GM15510 (cell line): ENCODE data around the gene FLT3LG.

ENCODE experiments used
- POLR2A ChIP-seq: IDR thresholded peaks from 3 replicates; pipeline ENCODE4 v1.6.1; 2011; ENCODE audit warnings: borderline replicate concordance; ENCODE audit not compliant: insufficient read length; ENCODE audit errors: extremely low read depth

The FLT3LG gene

DNA sequence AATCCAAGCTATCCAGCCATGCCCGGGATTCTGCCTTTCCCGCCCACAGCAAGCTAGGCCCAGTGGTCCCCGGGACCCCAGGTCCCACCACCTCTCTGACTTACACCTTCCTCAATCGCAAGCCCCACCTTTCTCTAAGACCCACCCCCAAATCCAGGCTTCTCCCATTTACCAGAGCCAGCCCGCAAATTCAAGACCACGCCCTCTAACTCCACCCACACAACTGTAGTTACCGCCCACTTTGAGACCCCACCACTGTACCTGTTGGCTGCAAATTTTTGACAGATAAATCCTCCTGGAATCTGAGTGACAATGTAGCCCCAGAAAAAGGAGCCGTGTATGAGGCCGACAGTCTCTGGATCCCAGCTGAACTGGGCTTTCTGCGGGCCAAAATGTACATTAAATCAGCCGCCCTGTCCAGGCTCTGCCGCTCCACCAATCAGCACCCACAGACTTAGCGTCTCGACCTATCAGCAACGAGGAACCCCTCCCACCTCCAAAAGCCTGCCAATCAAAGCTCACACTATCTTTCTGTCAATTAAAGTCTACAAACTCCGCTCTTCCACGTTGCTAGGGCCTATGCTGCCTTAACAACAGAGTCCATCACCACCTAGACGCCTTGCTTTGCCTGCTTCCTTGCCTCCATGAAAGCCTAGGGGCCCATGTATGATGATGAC is 39.0 kb upstream of the FLT3LG start:
- TF ChIP-seq POLR2A: no peak

DNA sequence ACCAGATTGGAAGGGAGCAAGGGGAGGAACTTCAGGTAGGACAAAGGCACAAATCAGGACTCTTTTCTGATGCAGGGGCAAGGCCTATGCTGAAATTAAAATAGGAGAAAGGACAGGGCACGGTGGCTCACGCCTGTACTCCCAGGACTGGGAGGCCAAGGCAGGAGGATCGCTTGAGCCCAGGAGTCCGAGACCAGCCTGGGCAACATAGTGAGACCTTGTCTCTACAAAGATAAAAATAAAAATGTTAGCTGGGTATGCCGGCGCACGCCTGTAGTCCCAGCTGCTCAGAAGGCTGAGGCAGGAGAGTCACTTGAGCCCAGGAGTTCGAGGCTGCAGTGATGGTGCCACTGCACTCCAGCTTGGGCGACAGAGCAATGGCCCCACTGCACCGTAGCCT is 38.3 kb upstream of the FLT3LG start:
- TF ChIP-seq POLR2A: no peak

DNA sequence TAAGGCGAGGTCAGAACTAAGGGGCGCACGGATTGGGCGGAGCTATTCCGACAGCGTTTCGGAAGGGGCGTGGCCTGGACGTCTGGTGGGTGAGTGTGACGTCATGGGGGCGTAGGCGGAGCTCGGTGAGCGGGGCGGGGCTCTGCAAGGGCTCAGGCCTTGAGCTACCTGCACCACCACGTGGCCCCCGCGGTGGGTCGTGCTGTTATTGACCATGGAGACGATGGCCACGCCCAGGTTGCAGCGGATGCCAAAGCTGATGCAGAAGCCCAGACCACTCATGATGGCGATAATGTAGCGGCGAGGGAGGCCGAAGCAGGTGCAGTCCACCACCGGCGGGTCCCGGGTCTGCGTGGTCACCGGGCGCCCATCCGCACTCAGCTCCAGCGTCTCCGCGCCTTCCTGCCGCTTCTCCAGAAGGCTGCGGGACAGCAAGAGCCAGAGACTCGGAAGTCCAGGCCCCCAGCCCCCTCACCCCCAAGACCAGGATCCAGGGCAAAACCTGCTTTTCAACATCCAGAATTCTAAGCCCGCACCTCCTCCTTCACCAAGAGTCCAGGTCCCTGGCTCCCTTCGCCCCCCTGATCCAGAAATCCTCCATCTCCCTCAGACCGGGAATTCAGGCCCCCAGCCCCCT is 37.5 kb upstream of the FLT3LG start:
- no peak for TF ChIP-seq POLR2A

DNA sequence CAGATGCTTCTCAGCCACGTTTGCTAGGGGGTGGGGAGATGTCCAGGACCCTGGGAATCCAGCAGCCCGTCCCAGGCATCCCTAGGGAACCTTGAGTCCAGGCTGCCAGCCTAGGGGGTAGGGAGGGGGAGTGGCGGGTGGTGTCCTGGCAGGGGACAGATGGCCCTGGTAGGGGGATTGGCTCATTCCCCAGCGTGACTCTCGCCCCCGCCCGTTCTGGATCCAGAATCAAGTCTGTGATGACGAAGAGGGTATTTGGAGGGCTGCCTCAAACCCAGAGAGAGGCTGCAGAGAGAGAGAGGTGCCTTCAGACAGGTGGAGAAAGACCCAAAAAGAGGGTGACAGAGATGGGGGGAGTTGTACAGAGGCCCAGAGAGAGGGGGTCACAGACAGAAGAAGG is 36.8 kb upstream of the FLT3LG start:
- no peak for TF ChIP-seq POLR2A

DNA sequence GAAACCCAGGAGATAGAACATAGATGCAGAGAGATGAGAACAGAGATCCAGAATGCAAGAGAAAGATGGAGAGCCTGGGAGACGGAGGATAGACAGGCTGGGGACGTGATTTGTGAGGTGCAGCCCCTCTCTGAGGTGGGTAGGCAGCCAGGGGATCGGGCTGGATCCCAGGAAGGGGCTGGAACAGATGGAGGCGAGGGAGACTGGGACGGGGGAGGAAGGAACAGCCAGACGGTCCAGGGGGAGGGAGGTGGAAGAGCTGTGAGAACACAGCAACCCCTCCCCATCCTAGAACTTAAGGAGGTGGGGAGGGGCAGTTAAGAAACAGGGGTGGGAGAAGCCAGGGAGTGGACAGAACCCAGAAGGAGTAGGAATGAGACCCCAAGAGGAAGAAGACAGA is 35.8 kb upstream of the FLT3LG start:
- no peak for TF ChIP-seq POLR2A

DNA sequence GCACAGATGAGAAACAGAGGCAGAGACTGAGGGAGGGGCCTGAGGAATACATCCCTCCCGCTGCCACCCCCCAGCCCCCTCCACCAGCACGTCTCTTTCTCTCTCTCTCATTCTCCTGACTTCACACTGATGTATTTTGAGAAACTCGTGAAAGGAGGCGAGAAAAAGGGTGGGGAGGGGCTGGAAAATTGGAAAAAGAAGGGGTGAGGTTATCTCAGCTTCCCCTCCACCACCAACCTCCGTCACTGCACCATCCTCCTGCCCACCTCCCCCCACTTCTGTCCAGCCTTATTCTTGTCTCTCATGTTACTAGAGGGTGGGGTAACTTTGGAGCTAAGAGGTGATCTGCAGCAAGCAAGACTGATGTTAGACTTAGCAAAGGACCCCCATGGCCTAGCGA is 34.2 kb upstream of the FLT3LG start:
- no peak for TF ChIP-seq POLR2A

DNA sequence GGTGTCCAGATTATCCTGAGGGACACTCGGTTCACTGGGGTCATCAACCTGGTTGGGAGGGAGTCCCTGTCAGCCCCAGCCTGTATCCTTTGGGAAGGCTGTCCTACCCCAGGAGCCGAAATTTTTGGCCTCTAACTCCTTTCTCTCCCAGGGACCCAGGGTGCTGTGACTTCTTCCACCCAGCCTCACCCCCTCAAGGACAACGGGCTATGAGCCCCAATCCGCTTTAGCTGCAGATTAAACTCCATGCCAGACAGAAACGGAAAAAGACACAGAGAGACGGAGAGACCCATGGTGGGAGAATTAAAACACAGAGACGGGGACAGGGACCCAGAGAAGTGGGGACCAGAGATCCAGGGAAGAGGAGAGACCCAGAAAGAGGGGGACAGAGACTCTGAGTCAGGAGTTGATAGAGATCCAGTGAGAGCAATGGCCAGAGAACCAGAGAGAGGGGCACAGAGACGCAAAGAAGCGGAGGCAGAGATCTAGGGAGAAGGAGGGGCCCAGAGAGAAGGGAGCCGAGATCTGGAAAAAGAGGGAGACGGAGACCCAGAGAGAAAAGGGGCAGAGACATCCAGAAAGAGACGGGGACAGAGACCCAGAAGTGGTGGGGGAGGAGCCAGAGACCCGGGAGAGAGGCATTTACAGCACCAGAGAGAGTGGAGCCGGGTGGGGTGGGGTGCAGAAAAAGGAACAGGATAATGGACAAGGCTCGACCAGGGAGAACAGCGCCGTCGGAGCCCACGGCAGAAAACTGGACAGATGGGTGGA is 33.4 kb upstream of the FLT3LG start:
- no peak for TF ChIP-seq POLR2A

DNA sequence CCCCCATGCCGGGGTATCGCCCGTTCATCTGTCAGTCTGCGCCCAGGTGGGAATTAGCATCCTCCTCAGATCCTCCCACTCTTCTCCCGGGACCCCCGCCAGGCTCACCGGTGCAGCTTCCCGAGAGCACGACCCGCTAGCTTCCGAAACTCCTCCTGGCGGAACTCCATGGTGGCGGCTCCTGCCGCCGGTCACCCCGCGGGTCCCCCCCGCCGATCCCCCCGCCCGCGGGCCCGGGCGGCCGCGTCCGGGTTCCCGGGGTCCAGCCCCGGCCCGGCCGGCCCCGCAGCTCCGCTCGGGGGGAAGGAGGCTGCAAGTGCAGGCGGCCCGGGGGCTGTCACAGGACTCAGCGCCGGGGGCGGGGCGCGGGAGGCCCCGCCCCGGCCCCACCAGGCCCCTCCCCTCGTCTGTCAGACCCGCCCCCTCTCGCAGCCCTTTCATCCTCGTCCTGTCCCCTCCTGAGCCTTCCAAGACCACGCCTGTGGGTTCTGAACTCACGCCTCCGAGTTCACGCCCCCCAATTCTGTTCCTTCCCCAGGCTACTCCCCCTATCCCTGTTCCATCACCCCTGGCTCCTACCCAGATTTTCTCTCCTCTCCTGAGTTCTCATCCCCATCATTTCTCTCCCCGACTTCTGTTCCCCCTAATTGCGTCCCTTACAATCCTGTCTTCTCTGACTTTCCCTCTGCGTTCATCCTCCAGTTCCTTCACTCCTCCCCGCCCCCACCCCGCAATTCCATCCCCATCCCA is 32.6 kb upstream of the FLT3LG start, which contains the start of gene SLC17A7:
SLC17A7 (minus strand) TSS at position 318 of the 750 bp plus-strand sequence; CDS start at position 170, 148 bp downstream.
- no peak for TF ChIP-seq POLR2A

DNA sequence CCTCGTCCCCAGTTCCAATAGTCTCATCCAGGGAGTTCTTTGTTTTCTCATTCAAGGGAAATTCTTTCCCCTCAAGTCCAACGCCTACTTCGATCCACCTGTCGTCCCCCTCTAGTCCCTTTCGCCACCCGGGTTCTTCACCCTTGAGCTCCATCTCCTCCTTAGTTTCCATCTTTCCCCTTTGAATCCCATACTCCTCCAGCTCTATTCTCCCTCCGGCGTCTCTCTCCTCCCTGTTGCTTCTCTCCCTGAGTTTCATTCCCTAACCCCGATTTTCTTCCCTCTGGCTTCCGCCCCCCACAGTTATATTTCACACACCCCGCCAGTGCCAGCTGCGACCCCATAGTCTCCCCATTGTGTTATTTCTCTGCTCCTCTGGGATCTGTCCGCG is 32.1 kb upstream of the FLT3LG start:
- no peak for TF ChIP-seq POLR2A

DNA sequence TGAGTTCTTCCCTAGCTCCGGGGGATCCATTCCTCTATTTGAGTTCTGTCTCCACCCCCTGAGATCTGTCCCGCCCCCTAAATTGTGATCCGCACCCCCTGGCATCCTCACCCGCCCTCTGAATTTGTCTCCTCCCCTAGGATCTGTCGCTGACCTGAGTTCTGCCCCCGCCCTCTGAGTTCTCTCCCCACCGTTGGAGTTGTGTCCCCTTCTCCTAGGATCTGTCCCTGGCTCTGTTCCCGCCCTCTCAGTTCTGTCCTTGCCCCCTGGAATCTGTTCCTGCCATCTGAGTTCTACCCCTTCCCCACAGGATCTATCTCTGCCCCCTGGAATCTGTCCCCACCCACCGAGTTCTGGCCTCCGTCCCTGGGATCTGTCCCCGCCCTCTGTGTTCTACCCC is 31.7 kb upstream of the FLT3LG start:
- TF ChIP-seq POLR2A: no peak

DNA sequence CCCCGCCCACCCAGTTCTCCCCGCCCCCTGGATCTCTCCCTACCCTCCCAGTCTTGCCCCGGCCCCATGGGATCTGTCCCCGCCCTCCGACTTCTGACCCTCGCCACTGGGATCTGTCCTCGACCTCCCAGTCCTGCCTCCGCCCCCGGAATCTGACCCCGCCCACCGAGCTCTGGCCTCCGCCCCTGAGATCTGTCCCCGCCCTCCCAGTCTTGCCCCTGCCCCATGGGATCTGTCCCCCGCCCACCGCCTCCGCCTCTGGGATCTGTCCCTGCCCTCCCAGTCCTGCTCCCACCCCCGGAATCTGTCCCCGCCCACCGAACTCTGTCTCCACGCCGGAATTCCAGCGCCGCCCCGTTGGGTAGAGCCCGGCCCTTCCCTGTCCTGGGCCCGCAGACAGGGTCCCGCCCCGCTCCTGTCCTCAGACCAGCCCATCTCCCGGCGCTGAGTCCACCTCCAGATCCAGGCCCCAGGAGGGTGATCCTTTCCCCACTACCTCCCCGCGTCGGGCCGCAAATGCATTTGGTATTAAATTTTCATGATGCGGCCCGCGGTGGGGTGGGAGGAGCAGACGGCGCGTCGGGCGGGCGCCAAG is 31.1 kb upstream of the FLT3LG start:
- no peak for TF ChIP-seq POLR2A

DNA sequence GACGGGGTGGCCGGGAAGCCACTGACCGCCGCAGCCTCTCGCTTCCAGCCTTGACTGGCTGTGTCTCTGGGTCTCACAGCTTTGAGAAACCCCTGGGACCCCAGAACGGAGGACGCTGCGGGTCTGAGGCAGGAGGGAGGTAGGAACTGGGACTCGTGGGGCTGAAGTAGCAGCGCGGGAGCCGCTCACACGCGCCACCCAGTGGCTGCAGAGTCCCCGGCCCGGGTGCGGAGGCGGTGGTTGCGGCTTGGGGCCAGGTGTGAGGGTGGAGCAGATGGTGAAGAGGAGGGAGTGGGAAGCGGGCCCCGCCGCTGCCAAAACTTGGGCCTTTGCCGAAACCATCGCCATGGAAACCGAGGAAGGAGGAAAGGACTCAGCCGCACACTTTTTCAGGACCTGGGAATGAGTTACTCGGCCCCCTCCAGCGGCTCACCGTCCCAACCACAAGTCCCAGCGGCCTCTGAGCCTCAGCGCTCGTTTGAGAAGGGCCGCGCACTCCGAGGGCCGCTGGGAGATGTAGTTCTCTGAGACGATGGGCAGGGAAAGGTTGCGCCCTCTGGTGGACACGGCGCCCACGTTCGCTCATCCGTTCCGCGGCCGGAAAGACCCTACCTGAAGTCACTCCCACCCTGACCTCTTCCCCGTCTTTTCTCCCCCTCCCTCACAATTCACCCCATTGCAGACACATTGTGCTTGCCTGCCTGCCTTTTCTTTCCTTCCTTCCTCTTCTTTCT is 30.5 kb upstream of the FLT3LG start:
- no peak for TF ChIP-seq POLR2A

DNA sequence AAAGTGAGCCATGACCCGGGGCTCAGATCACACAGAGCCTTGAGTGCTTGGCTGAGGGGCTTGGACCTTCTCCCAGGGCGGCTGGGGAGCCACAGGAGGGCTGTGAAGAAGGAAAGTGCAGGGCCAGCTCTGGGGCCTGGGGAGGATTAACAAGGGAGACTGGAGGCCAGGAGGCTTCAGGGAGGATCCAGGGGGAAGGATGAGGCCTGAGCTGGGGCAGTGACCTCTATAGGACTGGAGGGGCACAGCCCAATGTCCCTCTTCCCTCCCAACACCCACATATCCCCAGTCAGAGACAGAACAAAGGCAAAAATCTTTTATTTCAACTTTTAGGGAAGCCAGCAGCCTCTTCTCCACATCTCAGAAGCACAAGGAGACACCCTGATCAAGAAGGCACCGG is 28.0 kb upstream of the FLT3LG start:
- no peak for TF ChIP-seq POLR2A
